ENCODE data around the gene ZNF853. TPM values are rescaled to one million over a fixed set of nuclear protein-coding genes. Genes with fewer than 3 reads are reported as not detected.
A peak's percentile ranks its signal among the peaks of the same experiment; 100 is the strongest.

The ZNF853 gene
- total RNA-seq, 6 experiments from 2014 or later = 0.20 to 0.98 (median 0.37) TPM

DNA sequence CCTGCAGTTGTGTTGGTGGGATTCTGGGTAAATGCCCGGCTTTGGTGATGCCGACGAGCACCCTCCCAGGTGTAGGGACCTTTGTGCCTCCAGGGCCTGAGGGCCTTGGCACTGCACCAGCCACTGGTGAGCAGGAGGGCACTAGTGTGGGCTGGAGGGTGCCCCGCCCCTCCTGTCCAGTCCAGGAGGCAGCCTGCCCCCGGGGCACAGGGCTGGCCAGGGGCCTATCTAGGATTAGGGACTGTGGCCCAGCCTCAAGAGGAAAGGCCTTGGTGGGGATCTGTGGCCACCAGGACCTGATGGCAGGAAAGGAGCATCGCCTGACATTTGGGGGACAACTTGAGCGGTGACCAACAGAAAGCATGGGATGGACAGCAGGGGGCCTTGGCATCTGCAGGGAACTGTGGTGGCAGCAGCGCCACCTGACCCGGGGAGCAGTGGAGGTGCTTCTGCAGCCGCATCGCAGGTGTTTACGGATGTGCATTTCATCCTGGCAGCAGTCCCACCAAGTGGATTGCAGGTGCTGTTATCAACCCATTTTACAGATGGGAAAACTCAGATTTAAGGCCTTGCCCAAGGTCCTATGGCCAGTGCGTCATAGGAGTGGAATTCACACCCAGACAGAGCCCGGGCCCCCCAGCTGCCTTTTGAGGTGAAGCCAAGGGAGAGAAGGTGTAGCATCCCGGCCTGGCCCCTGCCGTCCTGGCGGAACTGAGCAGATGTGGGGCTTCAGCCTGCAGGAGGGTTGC lies 32.8 kb downstream of the ZNF853 start:
- peaks cover 0 to 35% (median 12%) of the 10 kb centered on the region in 4 donors for H3K36me3 ChIP-seq
- no peaks in the 10 kb centered on the region for H3K27me3 ChIP-seq
- ATAC-seq (no peak), DNase-seq (peak in 1 of 3 donors; percentile 35)
- intact Hi-C loops (cut with DNase I) = no loop called here
- no peaks in the 10 kb centered on the region for H3K4me1 ChIP-seq
- H3K4me3 ChIP-seq = no peak overlapping the region
- H3K27ac ChIP-seq = no peak overlapping the region
- WGBS (ENCODE audit: insufficient coverage, low coverage, low lambda C conversion rate, missing lambda C conversion rate) = 100% methylated on average over 1 of the region's 17 CpGs
- no peak for TF ChIP-seq CTCF (IDR thresholded peaks at IDR 0.05)
- TF ChIP-seq POLR2A (IDR thresholded peaks at IDR 0.05) = no peak
- H3K9me3 ChIP-seq = no peaks in the 10 kb centered on the region

- H3K27ac ChIP-seq = no peak overlapping the region
- intact Hi-C loops (cut with DNase I) = no loop called here
- no peaks in the 10 kb centered on the region for H3K4me1 ChIP-seq
- DNase-seq = peak in 1 of 3 donors; percentile 21
- no peak for ATAC-seq
- peaks cover 0 to 31% (median 10%) of the 10 kb centered on the region in 4 donors for H3K36me3 ChIP-seq
- 80% methylated on average over 1 of the region's 5 CpGs for WGBS (ENCODE audit: insufficient coverage, low coverage, low lambda C conversion rate, missing lambda C conversion rate)
- no peak for TF ChIP-seq CTCF (IDR thresholded peaks at IDR 0.05)
- TF ChIP-seq POLR2A (IDR thresholded peaks at IDR 0.05) = no peak
- no peak overlapping the region for H3K4me3 ChIP-seq
- no peaks in the 10 kb centered on the region for H3K9me3 ChIP-seq
- no peaks in the 10 kb centered on the region for H3K27me3 ChIP-seq
Observed at GRCh38 chr7:6648815-6649104, 33.4 kb downstream of the ZNF853 start.

DNA sequence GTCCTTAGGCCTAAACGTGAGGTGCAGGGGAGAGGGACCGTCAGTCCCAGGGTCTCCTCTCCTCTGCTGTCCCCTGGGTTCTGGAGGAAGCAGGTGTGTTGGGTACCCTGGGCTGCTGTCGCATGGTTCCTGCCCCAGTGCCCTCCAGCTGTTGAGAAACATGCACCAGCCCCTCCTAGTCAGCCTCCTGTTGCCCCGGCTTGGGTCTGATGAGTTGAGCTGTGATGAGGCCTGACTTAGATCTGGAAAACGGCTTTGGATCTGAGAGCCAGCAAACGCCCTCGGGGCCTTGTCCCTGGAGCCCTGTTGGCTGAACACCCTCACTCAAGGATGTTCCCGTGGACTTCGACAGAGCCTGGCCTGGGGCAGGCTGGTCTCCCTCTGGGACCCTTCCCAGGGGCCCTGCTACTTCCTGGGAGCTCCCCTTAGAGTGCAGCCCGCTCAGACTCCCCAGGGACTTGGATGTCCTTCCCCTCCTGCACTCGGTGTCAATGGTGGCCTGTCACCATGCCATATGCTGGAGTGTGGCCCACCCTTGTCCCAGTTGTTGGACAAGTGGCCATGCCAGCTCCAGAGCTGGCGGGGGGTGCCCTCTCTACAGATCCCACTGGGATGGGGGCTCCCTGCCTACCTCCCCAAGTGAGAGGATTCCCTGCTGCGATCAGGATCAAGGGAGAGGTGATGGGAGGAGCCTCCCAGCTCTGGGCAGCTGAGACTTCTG lies 34.0 kb downstream of the ZNF853 start:
- no peak overlapping the region for H3K4me3 ChIP-seq
- no peaks in the 10 kb centered on the region for H3K4me1 ChIP-seq
- H3K36me3 ChIP-seq = peaks cover 0 to 33% (median 8%) of the 10 kb centered on the region in 4 donors
- no CpG with 5 or more reads among the region's 13 CpGs for WGBS (ENCODE audit: insufficient coverage, low coverage, low lambda C conversion rate, missing lambda C conversion rate)
- H3K27ac ChIP-seq = no peak overlapping the region
- no peak for TF ChIP-seq CTCF (IDR thresholded peaks at IDR 0.05)
- no peak for TF ChIP-seq POLR2A (IDR thresholded peaks at IDR 0.05)
- no peaks in the 10 kb centered on the region for H3K9me3 ChIP-seq
- no peaks in the 10 kb centered on the region for H3K27me3 ChIP-seq
- ATAC-seq (no peak), DNase-seq (peak in 1 of 3 donors; percentile 43)
- intact Hi-C loops (cut with DNase I) = no loop called here

GRCh38 chr7:6650086-6650485 lies 34.7 kb downstream of the ZNF853 start:
- ATAC-seq (no peak), DNase-seq (peak in 1 of 3 donors; percentile 13)
- Histone ChIP-seq H3K4me1 (no peaks in the 10 kb centered on the region), H3K36me3 (peaks cover 0 to 28% (median 8%) of the 10 kb centered on the region in 4 donors), H3K4me3 (no peak overlapping the region), H3K9me3 (no peaks in the 10 kb centered on the region), H3K27me3 (no peaks in the 10 kb centered on the region), H3K27ac (no peak overlapping the region)
- 98% methylated on average over 9 of the region's 10 CpGs for WGBS (ENCODE audit: insufficient coverage, low coverage, low lambda C conversion rate, missing lambda C conversion rate)
- intact Hi-C loops (cut with DNase I) = no loop called here
- TF ChIP-seq POLR2A (IDR thresholded peaks at IDR 0.05) = no peak
- TF ChIP-seq CTCF (IDR thresholded peaks at IDR 0.05) = no peak

Measured in right lobe of liver (tissue), 6 donors.